Sigmoid colon (tissue), 7 donors: Measurements from ENCODE around the gene PEX10. TPM values are rescaled to one million over a fixed set of nuclear protein-coding genes. Genes with fewer than 3 reads are reported as not detected.
"Not testable (repeated sequence)": the region's sequence is repeated elsewhere in the genome, so short reads cannot be mapped to it uniquely, and the experiment has no call there.

Experiments
- DNase-seq: peaks from one replicate; pipeline ENCODE4 v3.0.0-alpha.2; 2019
- H3K27ac ChIP-seq, 4 donors: fragments of 200-600 bp; sonication (generic); one replicate each; pipeline ENCODE4 v1.5.1; 2016 to 2019; ENCODE audit warnings: mild to moderate bottlenecking in 1 of 4
- H3K27me3 ChIP-seq, 3 donors: fragments of 200-600 bp; sonication (generic); one replicate each; pipeline ENCODE4 v1.5.1; 2019; ENCODE audit warnings: mild to moderate bottlenecking in 1 of 3
- H3K36me3 ChIP-seq, 4 donors: fragments of 200-600 bp; sonication (generic); one replicate each; pipeline ENCODE4 v1.5.1; 2016 to 2019
- H3K4me1 ChIP-seq, 4 donors: fragments of 200-600 bp; sonication (generic); one replicate each; pipeline ENCODE4 v1.5.1; 2017 to 2019
- H3K4me3 ChIP-seq, 4 donors: fragments of 200-600 bp; sonication (generic); one replicate each; pipeline ENCODE4 v1.5.1; 2017 to 2019; ENCODE audit warnings: mild to moderate bottlenecking in 2 of 4, moderate library complexity in 1 of 4
- H3K9me3 ChIP-seq, 4 donors: fragments of 200-600 bp in 3 of 4; sonication (generic) in 3 of 4; one replicate each; pipeline versions ENCODE4 v1.5.1 to v1.6.1; 2013 to 2019
- CTCF ChIP-seq, 4 experiments: fragments of 450-650 bp in 3 of 4; fragments of 200-600 bp in 1 of 4; IDR thresholded peaks; one replicate each; pipeline ENCODE4 v1.5.1; 2016 to 2019; ENCODE audit warnings: antibody characterized with exemption in 4 of 4, mild to moderate bottlenecking in 3 of 4, moderate library complexity in 2 of 4
- EP300 ChIP-seq, 4 donors: sonication (generic); formaldehyde crosslinking; IDR thresholded peaks; one replicate each; pipeline ENCODE4 v1.6.1; 2017; ENCODE audit warnings: antibody characterized with exemption in 4 of 4
- POLR2A ChIP-seq, 2 donors: fragments of 450-650 bp; IDR thresholded peaks; one replicate each; pipeline ENCODE4 v1.6.1; 2016; ENCODE audit warnings: antibody characterized with exemption in 2 of 2, mild to moderate bottlenecking in 2 of 2, moderate library complexity in 2 of 2
- POLR2AphosphoS5 ChIP-seq, 4 donors: sonication (generic); formaldehyde crosslinking; IDR thresholded peaks; one replicate each; pipeline ENCODE4 v1.6.1; 2017; ENCODE audit warnings: antibody characterized with exemption in 4 of 4
- WGBS, 2 donors: extraction: QIAGEN DNeasy Blood & Tissue Kit; methylation state at CpG; one replicate each; pipeline ENCODE4 v1.1.7; 2013; 5-methylcytosine and 5-hydroxymethylcytosine counted together
- intact Hi-C: fragments of 100-400 bp; cut with DNase I; formaldehyde crosslinking; loops from one replicate; pipeline ENCODE4 v1.15.1; 2023
- polyA plus RNA-seq, 3 donors: library from polyadenylated mRNA; stranded (reverse); fragments of 200-250 nt; gene quantifications; one replicate each; pipeline ENCODE4 v1.2.3, GENCODE V29; 2013
- total RNA-seq, 4 donors: library from RNA; depleted of rRNA; stranded (reverse); fragments of >200 nt; gene quantifications; one replicate each; pipeline ENCODE4 v1.1.0, GENCODE V29; 2016
- donor health status: healthy with polysubstance abuse.
- donor health status: Bipolar disorder and iron deficiency.
- donor health status: healthy.

PEX10 gene
- total RNA-seq = 10 to 100 TPM; 12.8 to 17.0 (median 15.0) TPM
- 10 to 100 TPM in 2 of 3 donors, 1 to 10 TPM in 1; 9.9 to 21.9 (median 12.6) TPM for polyA plus RNA-seq

GRCh38 chr1:2412395-2412772, at the start of gene PEX10:
Gene PEX10 (minus strand): TSS chr1:2412564. CDS start chr1:2412502, 62 bp downstream.
- 0 to 1% methylated on average over 55 of the region's 55 CpGs for WGBS, 2 donors
- Histone ChIP-seq H3K9me3 (no peaks in the 10 kb centered on the region), H3K36me3 (peaks cover 7 to 15% (median 8%) of the 10 kb centered on the region in 4 donors), H3K4me3 (peak within 1 kb of the TSS; percentile 65 to 97 (median 84)), H3K4me1 (peaks cover 0 to 31% (median 26%) of the 10 kb centered on the region in 4 donors), H3K27ac (peak within 1 kb of the TSS; percentile 86 to 93 (median 90)), H3K27me3 (peaks cover 1 to 20% (median 11%) of the 10 kb centered on the region in 3 donors)
- DNase-seq = peak; percentile 98
- peak in 1 of 4 donors; percentile 14 for TF ChIP-seq EP300 (IDR thresholded peaks at IDR 0.05)
- peak in 3 of 4 donors; percentile 19 to 78 (median 78) for TF ChIP-seq POLR2AphosphoS5 (IDR thresholded peaks at IDR 0.05)
- no peak for TF ChIP-seq CTCF (IDR thresholded peaks at IDR 0.05)
- TF ChIP-seq POLR2A (IDR thresholded peaks at IDR 0.05) = peak in 1 of 2 donors; percentile 13
- intact Hi-C loops = loop anchor here (1.0 to 10.0 kb wide), 9 partner anchors 21 to 1490 kb away; partner anchors contain the start of genes C1orf174, CALML6, CEP104 and DFFB

- TF ChIP-seq POLR2AphosphoS5 (IDR thresholded peaks at IDR 0.05) (no peak), CTCF (IDR thresholded peaks at IDR 0.05) (no peak), POLR2A (IDR thresholded peaks at IDR 0.05) (no peak), EP300 (IDR thresholded peaks at IDR 0.05) (no peak)
- H3K27ac ChIP-seq = no peak overlapping the region
- peaks cover 0 to 5% (median 0%) of the 10 kb centered on the region in 4 donors for H3K4me1 ChIP-seq
- intact Hi-C loops = no loop called here
- no peaks in the 10 kb centered on the region for H3K36me3 ChIP-seq
- WGBS, 2 donors = 81 to 82% methylated on average over 18 of the region's 18 CpGs
- DNase-seq = no peak
- H3K9me3 ChIP-seq = no peaks in the 10 kb centered on the region
- no peak overlapping the region for H3K4me3 ChIP-seq
- peaks cover 0 to 77% (median 49%) of the 10 kb centered on the region in 3 donors for H3K27me3 ChIP-seq
Measured at GRCh38 chr1:2460996-2461751, 48.8 kb upstream of the PEX10 start.

GRCh38 chr1:2460203-2460602, 47.8 kb upstream of the PEX10 start:
- TF ChIP-seq EP300 (IDR thresholded peaks at IDR 0.05) = no peak
- no peak for TF ChIP-seq CTCF (IDR thresholded peaks at IDR 0.05)
- no peak for TF ChIP-seq POLR2A (IDR thresholded peaks at IDR 0.05)
- TF ChIP-seq POLR2AphosphoS5 (IDR thresholded peaks at IDR 0.05) = no peak
- H3K27me3 ChIP-seq = peaks cover 0 to 77% (median 47%) of the 10 kb centered on the region in 3 donors
- WGBS, 2 donors = 68 to 79% methylated on average over 8 of the region's 8 CpGs
- H3K9me3 ChIP-seq = no peaks in the 10 kb centered on the region
- peaks cover 0 to 5% (median 0%) of the 10 kb centered on the region in 4 donors for H3K4me1 ChIP-seq
- DNase-seq = no peak
- no peak overlapping the region for H3K4me3 ChIP-seq
- no peaks in the 10 kb centered on the region for H3K36me3 ChIP-seq
- intact Hi-C loops = no loop called here
- no peak overlapping the region for H3K27ac ChIP-seq

- TF ChIP-seq POLR2A (IDR thresholded peaks at IDR 0.05) (no peak), CTCF (IDR thresholded peaks at IDR 0.05) (no peak), EP300 (IDR thresholded peaks at IDR 0.05) (no peak), POLR2AphosphoS5 (IDR thresholded peaks at IDR 0.05) (no peak)
- Histone ChIP-seq H3K4me3 (no peak overlapping the region), H3K9me3 (no peaks in the 10 kb centered on the region), H3K4me1 (peaks cover 0 to 5% (median 0%) of the 10 kb centered on the region in 4 donors), H3K27me3 (peaks cover 0 to 77% (median 48%) of the 10 kb centered on the region in 3 donors), H3K27ac (no peak overlapping the region), H3K36me3 (no peaks in the 10 kb centered on the region)
- intact Hi-C loops = no loop called here
- WGBS, 2 donors = 51 to 66% methylated on average over 23 of the region's 23 CpGs
- DNase-seq = no peak
Measured at GRCh38 chr1:2459757-2460156, 47.4 kb upstream of the PEX10 start.

- H3K27ac ChIP-seq, H3K9me3 ChIP-seq, H3K4me1 ChIP-seq, H3K36me3 ChIP-seq, intact Hi-C loops, H3K4me3 ChIP-seq, DNase-seq: not testable (repeated sequence)
- WGBS, 2 donors = 76% methylated on average over 16 of the region's 16 CpGs
- peaks cover 0 to 76% (median 48%) of the 10 kb centered on the region in 3 donors for H3K27me3 ChIP-seq
Measured at GRCh38 chr1:2459102-2459753, 46.9 kb upstream of the PEX10 start.
